Measurements from ENCODE around the gene TMEM45A. TPM values are rescaled to one million over a fixed set of nuclear protein-coding genes. Genes with fewer than 3 reads are reported as not detected.

Gene TMEM45A
- total RNA-seq, 6 experiments from 2014 or later = 47.9 to 189 (median 54.2) TPM

DNA sequence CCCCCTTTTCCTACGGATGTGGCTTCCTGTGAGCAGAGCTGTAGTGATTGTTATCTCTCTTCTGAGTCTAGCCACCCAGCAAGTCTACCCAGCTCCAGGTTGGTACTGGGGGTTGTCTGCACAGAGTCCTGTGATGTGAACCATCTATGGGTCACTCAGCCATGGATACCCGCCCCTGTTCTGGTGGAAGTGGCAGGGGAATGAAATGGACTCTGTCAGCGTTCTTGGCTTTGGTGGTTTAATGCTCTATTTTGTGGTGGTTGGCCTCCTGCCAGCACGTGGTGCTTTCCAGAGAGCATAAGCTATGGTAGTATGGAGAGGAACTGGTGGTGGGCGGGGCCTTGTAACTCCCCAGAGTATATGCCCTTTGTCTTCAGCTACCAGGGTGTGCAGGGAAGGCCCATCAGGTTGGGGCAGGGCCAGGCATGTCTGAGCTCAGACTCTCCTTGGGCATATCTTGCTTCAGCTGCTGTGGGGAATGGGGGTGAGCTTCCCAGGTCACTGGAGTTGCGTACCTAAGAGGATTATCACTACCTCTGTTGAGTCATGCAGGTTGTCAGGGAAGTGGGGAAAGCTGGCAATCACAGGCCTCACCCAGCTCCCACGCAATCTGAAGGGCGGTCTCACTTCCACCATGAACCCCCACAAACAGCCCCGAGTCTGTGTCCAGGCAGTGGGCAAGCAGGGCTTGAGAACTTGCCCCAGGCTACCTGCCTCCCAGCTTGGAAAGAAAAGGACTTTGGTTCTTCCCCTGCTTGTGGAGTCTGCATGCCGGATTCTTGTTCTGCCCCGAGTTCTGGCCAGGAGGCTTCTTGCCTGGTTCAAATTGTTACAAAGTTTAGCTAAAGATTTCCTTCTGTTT, 108.0 kb downstream of the TMEM45A start:
- TF ChIP-seq POLR2A (IDR thresholded peaks at IDR 0.05) = no peak
- TF ChIP-seq, protein P1, sequence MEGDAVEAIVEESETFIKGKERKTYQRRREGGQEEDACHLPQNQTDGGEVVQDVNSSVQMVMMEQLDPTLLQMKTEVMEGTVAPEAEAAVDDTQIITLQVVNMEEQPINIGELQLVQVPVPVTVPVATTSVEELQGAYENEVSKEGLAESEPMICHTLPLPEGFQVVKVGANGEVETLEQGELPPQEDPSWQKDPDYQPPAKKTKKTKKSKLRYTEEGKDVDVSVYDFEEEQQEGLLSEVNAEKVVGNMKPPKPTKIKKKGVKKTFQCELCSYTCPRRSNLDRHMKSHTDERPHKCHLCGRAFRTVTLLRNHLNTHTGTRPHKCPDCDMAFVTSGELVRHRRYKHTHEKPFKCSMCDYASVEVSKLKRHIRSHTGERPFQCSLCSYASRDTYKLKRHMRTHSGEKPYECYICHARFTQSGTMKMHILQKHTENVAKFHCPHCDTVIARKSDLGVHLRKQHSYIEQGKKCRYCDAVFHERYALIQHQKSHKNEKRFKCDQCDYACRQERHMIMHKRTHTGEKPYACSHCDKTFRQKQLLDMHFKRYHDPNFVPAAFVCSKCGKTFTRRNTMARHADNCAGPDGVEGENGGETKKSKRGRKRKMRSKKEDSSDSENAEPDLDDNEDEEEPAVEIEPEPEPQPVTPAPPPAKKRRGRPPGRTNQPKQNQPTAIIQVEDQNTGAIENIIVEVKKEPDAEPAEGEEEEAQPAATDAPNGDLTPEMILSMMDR (IDR thresholded peaks at IDR 0.05) = no peak
- no peak for DNase-seq
- H3K9me3 ChIP-seq = no peaks in the 10 kb centered on the region
- peaks cover 0 to 24% (median 2%) of the 10 kb centered on the region in 4 donors for H3K4me1 ChIP-seq
- intact Hi-C loops (cut with DNase I) = no loop called here
- no peaks in the 10 kb centered on the region for H3K36me3 ChIP-seq
- ATAC-seq = no peak
- WGBS (ENCODE audit: insufficient coverage, low coverage, low lambda C conversion rate, missing lambda C conversion rate) = 53% methylated on average over 5 of the region's 11 CpGs
- no peak overlapping the region for H3K27ac ChIP-seq
- H3K4me3 ChIP-seq = no peak overlapping the region
- H3K27me3 ChIP-seq = no peaks in the 10 kb centered on the region

DNA sequence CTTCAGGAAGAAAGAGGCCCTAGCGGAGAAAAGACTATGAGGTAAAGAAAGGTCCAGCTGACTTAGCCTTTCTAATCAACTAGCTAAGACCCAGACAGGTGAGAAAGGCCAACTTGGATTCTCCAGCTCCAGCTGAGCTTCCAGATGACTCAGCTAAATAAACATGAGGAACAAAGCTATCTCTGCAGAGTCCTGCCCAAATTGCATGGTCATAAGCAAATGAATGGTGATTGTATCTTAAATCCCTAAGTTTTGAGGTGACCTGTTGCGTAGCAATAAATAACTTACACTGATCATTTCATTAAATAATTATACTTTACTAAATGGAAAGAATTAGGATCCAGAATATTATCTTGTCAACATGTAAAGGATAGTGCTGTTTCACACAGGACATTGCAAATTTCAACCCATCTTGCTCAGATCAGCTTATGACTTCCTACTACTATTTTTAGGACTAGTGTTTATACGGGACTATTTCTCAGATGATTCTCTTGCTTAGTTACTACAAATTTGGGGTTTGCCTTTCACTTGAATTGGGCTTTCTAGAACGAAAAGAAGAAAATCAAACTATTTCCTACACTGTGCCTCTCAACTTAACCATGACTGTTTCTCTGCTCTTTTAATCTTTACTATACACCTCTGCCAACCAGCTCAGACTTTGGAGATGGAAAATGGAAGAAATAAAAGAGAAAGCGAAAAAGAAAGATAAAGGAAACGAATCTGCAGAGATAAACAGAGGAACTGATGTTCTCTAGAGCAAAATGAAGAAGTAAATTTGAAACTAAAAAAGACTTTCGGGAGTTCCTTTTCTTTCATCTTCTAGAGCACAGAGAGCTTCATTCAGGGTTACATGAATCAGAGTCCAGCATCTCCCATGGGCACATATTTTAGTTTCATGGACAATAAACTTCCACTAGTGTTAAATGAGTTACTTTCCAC, 110.4 kb downstream of the TMEM45A start:
- no peaks in the 10 kb centered on the region for H3K9me3 ChIP-seq
- WGBS (ENCODE audit: insufficient coverage, low coverage, low lambda C conversion rate, missing lambda C conversion rate) = 26% methylated on average over 7 of the region's 7 CpGs
- H3K4me3 ChIP-seq = no peak overlapping the region
- TF ChIP-seq POLR2A (IDR thresholded peaks at IDR 0.05) = no peak
- TF ChIP-seq, protein P1 (IDR thresholded peaks at IDR 0.05) = no peak
- no peaks in the 10 kb centered on the region for H3K36me3 ChIP-seq
- ATAC-seq (peak; percentile 89 to 94 (median 92)), DNase-seq (no peak)
- intact Hi-C loops (cut with DNase I) = no loop called here
- peaks cover 0 to 24% (median 2%) of the 10 kb centered on the region in 4 donors for H3K4me1 ChIP-seq
- no peaks in the 10 kb centered on the region for H3K27me3 ChIP-seq
- H3K27ac ChIP-seq = peak overlapping the region; percentile 40 to 66 (median 40)

DNA sequence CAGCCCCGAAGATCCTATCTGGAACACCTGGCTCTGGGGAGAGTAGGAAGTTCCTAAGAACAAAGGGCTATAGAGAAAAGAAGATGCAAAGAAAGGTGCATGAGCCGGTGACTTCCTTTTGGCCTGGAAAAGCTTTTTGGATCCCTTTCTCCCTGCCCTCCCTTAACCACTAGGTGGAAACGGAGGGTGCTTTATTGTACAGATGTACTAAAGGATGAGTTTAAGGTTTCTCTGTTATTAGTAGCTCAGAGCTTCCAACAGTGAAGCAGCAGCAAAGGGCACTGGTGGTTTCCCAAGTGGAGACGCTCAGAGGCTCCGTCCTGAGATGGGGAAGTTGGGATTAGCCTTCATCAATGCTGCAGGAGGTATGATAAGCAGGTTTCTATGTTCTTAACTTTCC, 111.0 kb downstream of the TMEM45A start:
- peak; percentile 84 to 88 (median 86) for ATAC-seq
- no peak for TF ChIP-seq POLR2A (IDR thresholded peaks at IDR 0.05)
- TF ChIP-seq, protein P1 (IDR thresholded peaks at IDR 0.05) = peak; percentile 48 to 54 (median 52)
- 14% methylated on average over 5 of the region's 5 CpGs for WGBS (ENCODE audit: insufficient coverage, low coverage, low lambda C conversion rate, missing lambda C conversion rate)
- peak overlapping the region; percentile 40 to 66 (median 40) for H3K27ac ChIP-seq
- H3K4me1 ChIP-seq = peaks cover 0 to 24% (median 2%) of the 10 kb centered on the region in 4 donors
- intact Hi-C loops (cut with DNase I) = no loop called here
- no peaks in the 10 kb centered on the region for H3K36me3 ChIP-seq
- H3K27me3 ChIP-seq = no peaks in the 10 kb centered on the region
- H3K4me3 ChIP-seq = no peak overlapping the region
- H3K9me3 ChIP-seq = no peaks in the 10 kb centered on the region
- DNase-seq = no peak

DNA sequence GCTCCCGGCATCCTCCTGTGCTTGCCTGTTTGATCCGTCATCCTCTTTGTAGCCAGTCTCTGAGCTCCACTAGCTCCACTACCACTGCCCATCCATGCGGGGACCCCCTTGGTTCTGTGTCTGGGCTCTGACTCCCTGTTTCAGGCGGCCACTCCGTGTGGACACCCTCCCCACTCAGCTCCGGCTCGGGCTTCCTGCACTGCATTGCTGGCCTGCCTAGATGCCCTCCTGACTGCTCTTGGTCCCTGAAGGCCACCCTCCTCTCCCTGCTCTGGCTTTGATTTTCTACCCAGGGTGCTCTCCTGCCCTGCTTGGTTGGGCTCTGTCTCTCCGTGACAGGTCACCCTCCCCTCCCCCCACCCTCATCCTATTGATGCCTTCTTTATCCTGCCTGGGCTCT, 112.9 kb downstream of the TMEM45A start:
- no peak for DNase-seq
- no peak overlapping the region for H3K27ac ChIP-seq
- no peaks in the 10 kb centered on the region for H3K36me3 ChIP-seq
- H3K4me3 ChIP-seq = no peak overlapping the region
- ATAC-seq = no peak
- H3K27me3 ChIP-seq = no peaks in the 10 kb centered on the region
- WGBS (ENCODE audit: insufficient coverage, low coverage, low lambda C conversion rate, missing lambda C conversion rate) = 91% methylated on average over 8 of the region's 8 CpGs
- TF ChIP-seq, protein P1 (IDR thresholded peaks at IDR 0.05) = no peak
- TF ChIP-seq POLR2A (IDR thresholded peaks at IDR 0.05) = no peak
- intact Hi-C loops (cut with DNase I) = no loop called here
- H3K9me3 ChIP-seq = no peaks in the 10 kb centered on the region
- H3K4me1 ChIP-seq = peaks cover 0 to 24% (median 2%) of the 10 kb centered on the region in 4 donors
